CD14-positive monocyte (primary cell): ENCODE measurements around the gene CSPG4. TPM values are rescaled to one million over a fixed set of nuclear protein-coding genes. Genes with fewer than 3 reads are reported as not detected.
"Not testable (repeated sequence)": the region's sequence is repeated elsewhere in the genome, so short reads cannot be mapped to it uniquely, and the experiment has no call there.

ENCODE experiments used
- DNase-seq, 3 donors: peaks; one replicate each; pipeline ENCODE4 v3.0.0-alpha.2; 2011 to 2022
- H2AFZ ChIP-seq: 2 replicates; pipeline ENCODE4 v1.6.0; 2012; ENCODE audit warnings: mild to moderate bottlenecking, low read depth, low read length, inconsistent platforms; ENCODE audit not compliant: insufficient read depth, poor library complexity, severe bottlenecking
- H3K27ac ChIP-seq, 2 donors: 1 replicate in 1 of 2; 2 replicates in 1 of 2; pipeline ENCODE4 v1.5.1; 2012 to 2013; ENCODE audit warnings: low read length in 2 of 2, control low read depth in 1 of 2, inconsistent platforms in 1 of 2, low read depth in 1 of 2, mild to moderate bottlenecking in 1 of 2
- H3K27me3 ChIP-seq, 2 donors: one replicate each; pipeline versions ENCODE4 v1.6.0 to v1.6.1; 2011 to 2013; ENCODE audit warnings: low read length in 2 of 2; ENCODE audit not compliant: control insufficient read depth in 2 of 2, insufficient read depth in 2 of 2
- H3K36me3 ChIP-seq, 2 donors: replicated peaks in 1 of 2; 1 replicate in 1 of 2; 2 replicates in 1 of 2; pipeline versions ENCODE4 v1.5.1 to v1.6.1; 2012 to 2013; ENCODE audit warnings: low read length in 2 of 2, control low read depth in 1 of 2, inconsistent platforms in 1 of 2, mild to moderate bottlenecking in 1 of 2; ENCODE audit not compliant: insufficient read depth in 2 of 2, control insufficient read depth in 1 of 2
- H3K4me1 ChIP-seq, 2 donors: 1 replicate in 1 of 2; 2 replicates in 1 of 2; pipeline versions ENCODE4 v1.5.1 to v1.6.1; 2012 to 2013; ENCODE audit warnings: low read length in 2 of 2, control low read depth in 1 of 2, inconsistent platforms in 1 of 2, mild to moderate bottlenecking in 1 of 2, moderate library complexity in 1 of 2; ENCODE audit not compliant: insufficient read depth in 2 of 2, control insufficient read depth in 1 of 2
- H3K4me2 ChIP-seq: replicated peaks from 2 replicates; pipeline ENCODE3; 2012; ENCODE audit warnings: low read length, moderate library complexity, mild to moderate bottlenecking; ENCODE audit not compliant: poor library complexity, severe bottlenecking; ENCODE audit errors: extremely low read depth
- H3K4me3 ChIP-seq, 3 experiments: fragments of 200-600 bp in 1 of 3; sonication (generic) in 1 of 3; replicated peaks in 1 of 3; 1 replicate in 2 of 3; 2 replicates in 1 of 3; pipeline ENCODE4 v1.5.1; 2011 to 2013; ENCODE audit warnings: low read length in 3 of 3, mild to moderate bottlenecking in 3 of 3, control low read depth in 2 of 3, low read depth in 2 of 3, inconsistent platforms in 1 of 3, moderate library complexity in 1 of 3
- H3K79me2 ChIP-seq: 2 replicates; pipeline ENCODE4 v1.6.0; 2012; ENCODE audit warnings: mild to moderate bottlenecking, control low read depth, inconsistent platforms, low read length, moderate library complexity; ENCODE audit not compliant: insufficient read depth
- H3K9ac ChIP-seq: 2 replicates; pipeline ENCODE4 v1.6.0; 2017; ENCODE audit warnings: low read length, mild to moderate bottlenecking; ENCODE audit not compliant: insufficient read depth, poor library complexity, severe bottlenecking
- H3K9me3 ChIP-seq, 2 donors: replicated peaks in 1 of 2; 1 replicate in 1 of 2; 2 replicates in 1 of 2; pipeline versions ENCODE4 v1.5.1 to v1.6.1; 2012 to 2013; ENCODE audit warnings: low read length in 2 of 2, control low read depth in 1 of 2; ENCODE audit not compliant: control insufficient read depth in 1 of 2, insufficient read depth in 1 of 2
- H4K20me1 ChIP-seq: 2 replicates; pipeline ENCODE4 v1.6.0; 2012; ENCODE audit warnings: mild to moderate bottlenecking, low read length, control low read depth, moderate library complexity; ENCODE audit not compliant: insufficient read depth
- H3K27ac Mint-ChIP-seq, 7 donors: one replicate each; pipeline ENCODE4 v1.8.0; 2020; ENCODE audit warnings: mild to moderate bottlenecking in 7 of 7, mixed read lengths in 7 of 7, moderate library complexity in 6 of 7, inconsistent platforms in 2 of 7
- H3K27me3 Mint-ChIP-seq, 3 donors: one replicate each; pipeline ENCODE4 v1.8.0; 2021 to 2022; ENCODE audit warnings: low read depth in 3 of 3, mild to moderate bottlenecking in 3 of 3, mixed read lengths in 3 of 3, moderate library complexity in 3 of 3, inconsistent platforms in 1 of 3
- H3K36me3 Mint-ChIP-seq, 2 donors: one replicate each; pipeline ENCODE4 v1.8.0; 2020; ENCODE audit warnings: mixed read lengths in 2 of 2, inconsistent platforms in 1 of 2, mild to moderate bottlenecking in 1 of 2
- H3K4me1 Mint-ChIP-seq: one replicate; pipeline ENCODE4 v1.8.0; 2020; ENCODE audit warnings: mild to moderate bottlenecking, mixed read lengths
- H3K4me3 Mint-ChIP-seq, 2 donors: one replicate each; pipeline ENCODE4 v1.8.0; 2020; ENCODE audit warnings: mild to moderate bottlenecking in 2 of 2, mixed read lengths in 2 of 2, moderate library complexity in 1 of 2
- H3K9me3 Mint-ChIP-seq, 7 donors: one replicate each; pipeline ENCODE4 v1.8.0; 2020 to 2022; ENCODE audit warnings: mixed read lengths in 7 of 7, mild to moderate bottlenecking in 6 of 7, moderate library complexity in 6 of 7, inconsistent platforms in 2 of 7
- WGBS: methylation state at CpG from one replicate; pipeline ENCODE4 v1.1.5; 2013; ENCODE audit warnings: missing lambda C conversion rate; ENCODE audit not compliant: insufficient coverage; 5-methylcytosine and 5-hydroxymethylcytosine counted together
- intact Hi-C, 2 donors: fragments of 100-400 bp; cut with micrococcal nuclease; formaldehyde crosslinking; loops; one replicate each; pipeline versions ENCODE4 v1.15.0 to v1.15.1; 2023
- polyA plus RNA-seq, 3 donors: library from polyadenylated mRNA; depleted of rRNA in 1 of 3; unstranded in 2 of 3; stranded (reverse) in 1 of 3; fragments of 300-500 nt in 2 of 3; fragments of >200 nt in 1 of 3; fragmentation: Illumina TruSeq in 2 of 3; gene quantifications; 1 replicate in 2 of 3; 2 replicates in 1 of 3; pipeline ENCODE4 v1.2.3, GENCODE V29; 2012 to 2021
- TF ChIP-seq, protein P1 (sequence below): fragments of 200-600 bp; IDR thresholded peaks from one replicate; pipeline ENCODE4 v1.8.0; 2022; ENCODE audit warnings: antibody characterized with exemption, mild to moderate bottlenecking

The CSPG4 gene
- polyA plus RNA-seq, 3 donors, result not detected

DNA sequence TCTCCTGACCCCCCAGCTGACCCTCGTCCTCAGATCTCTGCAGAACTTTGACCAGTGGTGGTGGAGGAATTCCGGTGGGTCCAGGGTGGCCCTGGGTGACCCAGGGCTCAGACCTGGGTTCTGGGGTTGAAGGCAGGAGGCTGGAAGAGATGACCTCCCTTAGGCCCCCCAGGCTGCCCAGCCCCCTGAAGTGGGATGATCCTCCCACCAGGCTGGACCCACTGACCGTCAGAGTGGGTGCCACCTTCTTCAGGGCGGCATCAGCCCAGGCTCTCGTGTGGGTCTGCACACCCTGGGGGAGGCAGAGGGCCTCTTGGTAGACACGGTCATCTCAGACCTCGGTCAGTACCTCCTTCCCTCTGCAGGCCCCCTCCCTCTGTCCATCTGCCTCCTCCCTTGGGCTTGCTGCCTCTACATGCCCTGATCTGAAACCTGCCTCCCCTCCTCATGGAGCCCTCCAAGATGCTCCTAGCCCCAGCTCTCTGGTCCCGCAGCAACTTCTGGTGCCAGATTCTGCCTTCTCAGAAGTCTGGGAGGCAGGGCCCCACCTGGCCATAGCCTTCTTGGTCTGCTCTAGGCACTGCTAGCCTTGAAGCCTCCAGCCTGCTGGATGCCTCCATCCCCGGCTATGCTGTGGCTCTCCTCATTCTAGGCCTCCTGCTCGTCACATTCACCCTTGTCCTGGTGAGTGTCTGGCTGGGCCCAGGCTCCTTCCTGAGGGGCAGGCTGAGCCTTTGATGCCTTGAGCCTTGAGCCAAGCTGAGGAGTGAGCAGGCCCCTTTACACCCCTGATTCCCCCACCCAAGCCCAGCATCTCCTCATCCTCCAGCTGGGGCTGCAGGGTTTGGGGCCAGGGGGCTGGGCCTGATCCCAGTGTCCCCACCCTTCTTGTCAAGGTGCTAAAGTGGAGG lies 49.1 kb upstream of the CSPG4 start:
- DNase-seq, result no peak
- Histone ChIP-seq H3K4me2 (no peak overlapping the region), H3K36me3 (no peaks in the 10 kb centered on the region), H4K20me1 (no peaks in the 10 kb centered on the region), H3K27me3 (no peaks in the 10 kb centered on the region), H3K4me3 (no peak overlapping the region), H3K9me3 (no peaks in the 10 kb centered on the region), H3K79me2 (peaks cover 9% of the 10 kb centered on the region), H2AFZ (no peak overlapping the region), H3K9ac (no peak overlapping the region), H3K4me1 (peaks cover 15 to 19% of the 10 kb centered on the region in 2 donors), H3K27ac (no peak overlapping the region)
- Mint-ChIP-seq H3K27ac (no peak overlapping the region), H3K27me3 (peaks cover 0 to 2% (median 0%) of the 10 kb centered on the region in 3 donors), H3K9me3 (no peaks in the 10 kb centered on the region), H3K4me1 (peaks cover 20% of the 10 kb centered on the region), H3K36me3 (no peaks in the 10 kb centered on the region), H3K4me3 (no peak overlapping the region)
- TF ChIP-seq, protein P1, sequence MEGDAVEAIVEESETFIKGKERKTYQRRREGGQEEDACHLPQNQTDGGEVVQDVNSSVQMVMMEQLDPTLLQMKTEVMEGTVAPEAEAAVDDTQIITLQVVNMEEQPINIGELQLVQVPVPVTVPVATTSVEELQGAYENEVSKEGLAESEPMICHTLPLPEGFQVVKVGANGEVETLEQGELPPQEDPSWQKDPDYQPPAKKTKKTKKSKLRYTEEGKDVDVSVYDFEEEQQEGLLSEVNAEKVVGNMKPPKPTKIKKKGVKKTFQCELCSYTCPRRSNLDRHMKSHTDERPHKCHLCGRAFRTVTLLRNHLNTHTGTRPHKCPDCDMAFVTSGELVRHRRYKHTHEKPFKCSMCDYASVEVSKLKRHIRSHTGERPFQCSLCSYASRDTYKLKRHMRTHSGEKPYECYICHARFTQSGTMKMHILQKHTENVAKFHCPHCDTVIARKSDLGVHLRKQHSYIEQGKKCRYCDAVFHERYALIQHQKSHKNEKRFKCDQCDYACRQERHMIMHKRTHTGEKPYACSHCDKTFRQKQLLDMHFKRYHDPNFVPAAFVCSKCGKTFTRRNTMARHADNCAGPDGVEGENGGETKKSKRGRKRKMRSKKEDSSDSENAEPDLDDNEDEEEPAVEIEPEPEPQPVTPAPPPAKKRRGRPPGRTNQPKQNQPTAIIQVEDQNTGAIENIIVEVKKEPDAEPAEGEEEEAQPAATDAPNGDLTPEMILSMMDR, result no peak
- 98% methylated on average over 8 of the region's 10 CpGs for WGBS
- intact Hi-C loops, result no loop called here

GRCh38 chr15:75760704-75761435 lies 48.2 kb upstream of the CSPG4 start:
- 100% methylated on average over 5 of the region's 14 CpGs for WGBS
- DNase-seq, result no peak
- Mint-ChIP-seq H3K4me3 (no peak overlapping the region), H3K9me3 (no peaks in the 10 kb centered on the region), H3K27ac (peak overlapping the region in 1 of 7 donors; percentile 61), H3K36me3 (no peaks in the 10 kb centered on the region), H3K27me3 (peaks cover 0 to 4% (median 0%) of the 10 kb centered on the region in 3 donors), H3K4me1 (peaks cover 20% of the 10 kb centered on the region)
- no peaks in the 10 kb centered on the region for H3K9me3 ChIP-seq
- no peak overlapping the region for H3K4me2 ChIP-seq
- H2AFZ ChIP-seq, result no peak overlapping the region
- H3K27ac ChIP-seq, result no peak overlapping the region
- H3K9ac ChIP-seq, result no peak overlapping the region
- H3K4me1 ChIP-seq, result peaks cover 15 to 19% of the 10 kb centered on the region in 2 donors
- peaks cover 9% of the 10 kb centered on the region for H3K79me2 ChIP-seq
- TF ChIP-seq, protein P1, result no peak
- intact Hi-C loops, result no loop called here
- H3K27me3 ChIP-seq, result no peaks in the 10 kb centered on the region
- H3K4me3 ChIP-seq, result no peak overlapping the region
- H4K20me1 ChIP-seq, result no peaks in the 10 kb centered on the region
- no peaks in the 10 kb centered on the region for H3K36me3 ChIP-seq

DNA sequence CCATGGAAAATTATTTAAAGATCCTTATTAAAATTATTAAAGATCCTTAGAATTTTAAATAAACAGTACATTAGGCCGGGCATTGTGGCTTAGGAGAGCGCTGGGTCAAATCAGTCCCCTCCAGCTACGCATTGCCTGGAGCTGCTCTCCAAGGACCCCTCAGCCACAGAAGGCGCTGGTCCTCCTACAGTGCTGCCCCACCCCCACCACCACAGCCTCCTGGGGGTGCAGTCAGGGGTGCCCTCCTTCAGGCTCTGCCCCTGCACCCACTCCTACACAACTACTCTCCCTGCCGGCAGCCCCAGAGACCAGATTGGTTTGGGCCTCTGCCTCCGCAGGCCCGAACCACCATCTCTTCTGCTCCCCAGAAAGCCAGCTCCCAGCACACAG lies 47.5 kb upstream of the CSPG4 start:
- H3K79me2 ChIP-seq, H3K36me3 Mint-ChIP-seq, H3K36me3 ChIP-seq, H3K9me3 ChIP-seq, H3K4me3 Mint-ChIP-seq, H3K27me3 Mint-ChIP-seq, DNase-seq, H3K27ac ChIP-seq, H3K27me3 ChIP-seq, H4K20me1 ChIP-seq, intact Hi-C loops, H3K4me3 ChIP-seq, H3K9me3 Mint-ChIP-seq, H3K4me2 ChIP-seq, H3K9ac ChIP-seq, H2AFZ ChIP-seq: not testable (repeated sequence)
- Mint-ChIP-seq H3K4me1 (peaks cover 20% of the 10 kb centered on the region), H3K27ac (peak overlapping the region in 3 of 7 donors; percentile 48 to 68 (median 61))
- peaks cover 15 to 19% of the 10 kb centered on the region in 2 donors for H3K4me1 ChIP-seq
- no CpG with 5 or more reads among the region's 7 CpGs for WGBS
